Measurements from ENCODE around the gene ADAMTS2. TPM values are rescaled to one million over a fixed set of nuclear protein-coding genes. Genes with fewer than 3 reads are reported as not detected.

Gene ADAMTS2
- total and polyA plus RNA-seq, 2 of the 4 experiments (the other 2 are of a cell fraction), result 19.0 to 58.8 TPM

DNA sequence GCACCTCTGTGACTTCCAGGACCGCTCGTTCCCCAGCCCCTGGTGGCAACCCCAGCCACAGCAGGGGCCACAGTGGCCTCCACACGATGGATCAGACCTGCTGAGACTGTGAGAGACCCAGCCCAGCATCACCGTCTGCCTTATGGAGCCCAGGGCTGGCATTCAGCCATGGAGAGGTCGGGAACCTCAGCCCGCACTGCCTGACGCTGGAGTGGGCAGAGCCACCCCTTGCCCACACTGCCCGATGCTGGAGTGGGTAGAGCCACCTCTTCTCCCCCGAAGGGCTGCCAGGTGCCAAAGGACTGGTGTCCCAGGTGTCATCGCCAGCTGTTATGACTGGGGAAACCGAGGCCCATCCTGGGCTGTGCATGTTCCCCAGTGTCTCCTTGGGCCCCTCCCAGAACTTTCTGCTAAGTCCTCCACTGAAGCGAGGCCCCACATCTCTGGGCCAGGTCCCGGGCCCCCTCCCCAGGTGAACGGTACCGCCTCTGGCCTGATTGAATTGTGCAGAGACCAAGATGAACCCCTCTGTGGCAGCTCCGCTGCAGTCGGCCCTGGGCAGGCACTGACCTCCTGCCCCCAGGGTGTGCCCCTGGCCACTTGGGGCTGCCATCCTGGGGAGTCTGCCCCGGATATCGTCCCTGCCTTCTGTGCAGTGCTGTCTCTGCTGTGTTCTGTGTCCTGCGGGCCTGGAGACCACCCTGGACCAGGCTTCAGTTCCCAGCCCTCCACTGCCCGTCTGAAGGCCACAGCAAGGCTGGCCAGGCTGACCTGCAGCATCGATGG lies 137.1 kb downstream of the ADAMTS2 start:
- Histone ChIP-seq H2BK15ac (ENCODE audit: low read depth, low read length) (no peak overlapping the region), H3K14ac (replicated peaks; ENCODE audit: low read depth, low read length) (no peak overlapping the region), H3K4ac (ENCODE audit: low read depth, low read length) (no peak overlapping the region), H4K91ac (ENCODE audit: insufficient read depth, low read depth, low read length) (no peak overlapping the region), H2AK5ac (ENCODE audit: low read depth, low read length) (no peak overlapping the region), H2BK5ac (ENCODE audit: low read depth, low read length, poor library complexity, severe bottlenecking) (no peak overlapping the region), H2BK120ac (ENCODE audit: low read depth, low read length) (no peak overlapping the region), H3K9me1 (ENCODE audit: insufficient read depth, low read length) (peaks cover 9% of the 10 kb centered on the region), H3K36me3 (ENCODE audit: control insufficient read depth, insufficient read depth, low read length) (no peaks in the 10 kb centered on the region; the same call in 1 of the 2 replicates), H4K20me1 (ENCODE audit: insufficient read depth, low read length) (peaks cover 10% of the 10 kb centered on the region; the same call in 1 of the 2 replicates), H2AFZ (replicated peaks; ENCODE audit: low read length, poor library complexity) (no peak overlapping the region), H3K23ac (ENCODE audit: low read depth, low read length) (no peak overlapping the region), H3K9me3 (ENCODE audit: control insufficient read depth, insufficient read depth, low read length) (no peaks in the 10 kb centered on the region), H3K4me3 (ENCODE audit: insufficient read depth, low read depth, low read length) (no peak overlapping the region), H3K4me1 (ENCODE audit: control insufficient read depth, insufficient read depth, low read length) (peaks cover 10% of the 10 kb centered on the region), H3K18ac (ENCODE audit: low read depth, low read length) (no peak overlapping the region), H3K56ac (ENCODE audit: extremely low read depth, insufficient read depth, low read length) (no peak overlapping the region), H3K9ac (ENCODE audit: low read depth, low read length) (no peak overlapping the region), H2AK9ac (replicated peaks; ENCODE audit: low read depth, low read length, poor library complexity) (no peak overlapping the region), H3K27ac (ENCODE audit: insufficient read depth, low read length) (no peak overlapping the region), H4K8ac (ENCODE audit: low read depth in 2 of 2, low read length in 2 of 2) (no peak overlapping the region), H3K79me1 (ENCODE audit: low read depth in 1 of 2, low read length in 2 of 2) (peaks cover 15 to 52% of the 10 kb centered on the region in 2 experiments), H2BK20ac (ENCODE audit: low read depth, low read length) (no peak overlapping the region), H3K4me2 (ENCODE audit: low read depth, low read length) (no peak overlapping the region), H4K5ac (ENCODE audit: low read depth, low read length) (no peak overlapping the region), H3K27me3 (ENCODE audit: control insufficient read depth, insufficient read depth, low read length) (no peaks in the 10 kb centered on the region)
- 76% methylated on average over 10 of the region's 22 CpGs; no CpG with 5 or more reads in 1 of the 2 experiments for WGBS, 2 experiments (ENCODE audit: extremely low coverage in 2 of 2, insufficient read length in 1 of 2)
- ChIA-PET POLR2A (ENCODE audit: unreplicated experiment) (no interaction called here), CTCF (no interaction called here)
- no peak for DNase-seq
- intact Hi-C loops (cut with micrococcal nuclease), result no loop called here
- dilution Hi-C loops (cut with HindIII; ENCODE audit: low sequenced_read_pairs, unreplicated experiment), result no loop called here
- no peak for ATAC-seq (ENCODE audit: low read depth)
- no TSS peak for BruUV-seq (replicated peaks)
- in situ Hi-C loops (cut with MboI; ENCODE audit: low sequenced_read_pairs), result no loop called here
- TF ChIP-seq SMC3 (IDR thresholded peaks at IDR 0.05; ENCODE audit: low read depth, low read length) (no peak), FOS (IDR thresholded peaks at IDR 0.05; ENCODE audit: low read depth, low read length) (no peak), RCOR1 (IDR thresholded peaks at IDR 0.05; ENCODE audit: insufficient replicate concordance, low read length) (no peak), MXI1 (IDR thresholded peaks at IDR 0.05; ENCODE audit: borderline replicate concordance, low read depth, low read length) (no peak), CEBPB (IDR thresholded peaks at IDR 0.05; ENCODE audit: low read depth, low read length) (no peak), ELK1 (IDR thresholded peaks at IDR 0.05; ENCODE audit: borderline replicate concordance, low read depth, low read length) (no peak), NFE2L2 (IDR thresholded peaks at IDR 0.05; ENCODE audit: low read depth, low read length) (no peak), RFX5 (IDR thresholded peaks at IDR 0.05; ENCODE audit: low read depth, low read length) (no peak), CHD1 (IDR thresholded peaks at IDR 0.05; ENCODE audit: low read depth, low read length) (no peak), MAZ (IDR thresholded peaks at IDR 0.05; ENCODE audit: borderline replicate concordance, low read depth, low read length) (no peak), RAD21 (IDR thresholded peaks at IDR 0.05; ENCODE audit: low read length) (no peak)
- TF ChIP-seq, protein P1, sequence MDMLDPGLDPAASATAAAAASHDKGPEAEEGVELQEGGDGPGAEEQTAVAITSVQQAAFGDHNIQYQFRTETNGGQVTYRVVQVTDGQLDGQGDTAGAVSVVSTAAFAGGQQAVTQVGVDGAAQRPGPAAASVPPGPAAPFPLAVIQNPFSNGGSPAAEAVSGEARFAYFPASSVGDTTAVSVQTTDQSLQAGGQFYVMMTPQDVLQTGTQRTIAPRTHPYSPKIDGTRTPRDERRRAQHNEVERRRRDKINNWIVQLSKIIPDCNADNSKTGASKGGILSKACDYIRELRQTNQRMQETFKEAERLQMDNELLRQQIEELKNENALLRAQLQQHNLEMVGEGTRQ (IDR thresholded peaks at IDR 0.05; ENCODE audit: low read depth, low read length), result no peak
- TF ChIP-seq, protein P2, sequence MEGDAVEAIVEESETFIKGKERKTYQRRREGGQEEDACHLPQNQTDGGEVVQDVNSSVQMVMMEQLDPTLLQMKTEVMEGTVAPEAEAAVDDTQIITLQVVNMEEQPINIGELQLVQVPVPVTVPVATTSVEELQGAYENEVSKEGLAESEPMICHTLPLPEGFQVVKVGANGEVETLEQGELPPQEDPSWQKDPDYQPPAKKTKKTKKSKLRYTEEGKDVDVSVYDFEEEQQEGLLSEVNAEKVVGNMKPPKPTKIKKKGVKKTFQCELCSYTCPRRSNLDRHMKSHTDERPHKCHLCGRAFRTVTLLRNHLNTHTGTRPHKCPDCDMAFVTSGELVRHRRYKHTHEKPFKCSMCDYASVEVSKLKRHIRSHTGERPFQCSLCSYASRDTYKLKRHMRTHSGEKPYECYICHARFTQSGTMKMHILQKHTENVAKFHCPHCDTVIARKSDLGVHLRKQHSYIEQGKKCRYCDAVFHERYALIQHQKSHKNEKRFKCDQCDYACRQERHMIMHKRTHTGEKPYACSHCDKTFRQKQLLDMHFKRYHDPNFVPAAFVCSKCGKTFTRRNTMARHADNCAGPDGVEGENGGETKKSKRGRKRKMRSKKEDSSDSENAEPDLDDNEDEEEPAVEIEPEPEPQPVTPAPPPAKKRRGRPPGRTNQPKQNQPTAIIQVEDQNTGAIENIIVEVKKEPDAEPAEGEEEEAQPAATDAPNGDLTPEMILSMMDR (conservative IDR thresholded peaks at IDR 0.05; ENCODE audit: low read depth, low read length), result no peak
